Measurements from ENCODE around the gene EYA4.
A peak's percentile ranks its signal among the peaks of the same experiment; 100 is the strongest.

EYA4 gene

DNA sequence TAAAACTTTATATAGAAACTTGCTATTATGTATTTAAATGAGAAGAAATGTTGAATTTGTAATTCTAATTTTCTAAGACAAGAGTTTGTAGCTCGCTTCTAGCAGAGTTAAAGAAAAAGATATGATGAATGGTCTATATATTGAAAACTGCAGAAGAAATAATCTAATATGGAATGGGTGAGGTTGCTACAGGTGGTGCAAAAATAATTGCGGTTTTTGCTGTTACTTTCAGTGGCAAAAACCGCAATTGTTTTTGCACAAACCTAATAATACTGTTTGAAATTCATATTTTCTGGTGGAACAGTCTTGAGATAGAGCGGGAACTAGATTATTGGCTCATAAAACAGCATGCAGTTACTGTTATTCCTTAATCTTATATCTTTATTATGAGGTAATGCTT is 23.9 kb downstream of the EYA4 start:
- no peak for TF ChIP-seq EZH2 (IDR thresholded peaks at IDR 0.05)
- no peak for TF ChIP-seq POLR2AphosphoS5 (IDR thresholded peaks at IDR 0.05; ENCODE audit: borderline replicate concordance, low read depth, low read length)
- no peak for TF ChIP-seq FOXP2 (optimal IDR thresholded peaks at IDR 0.05; ENCODE audit: control extremely low read depth, extremely low read length, insufficient read depth)
- DNase-seq (ENCODE audit: low read depth, low spot score): no peak
- Histone ChIP-seq H3K36me3 (ENCODE audit: insufficient read depth, low read length) (no peaks in the 10 kb centered on the region), H3K9me3 (ENCODE audit: low read depth, low read length) (no peaks in the 10 kb centered on the region), H3K27ac (no peak overlapping the region), H3K4me3 (no peak overlapping the region), H3K9ac (ENCODE audit: insufficient read length) (no peak overlapping the region)

DNA sequence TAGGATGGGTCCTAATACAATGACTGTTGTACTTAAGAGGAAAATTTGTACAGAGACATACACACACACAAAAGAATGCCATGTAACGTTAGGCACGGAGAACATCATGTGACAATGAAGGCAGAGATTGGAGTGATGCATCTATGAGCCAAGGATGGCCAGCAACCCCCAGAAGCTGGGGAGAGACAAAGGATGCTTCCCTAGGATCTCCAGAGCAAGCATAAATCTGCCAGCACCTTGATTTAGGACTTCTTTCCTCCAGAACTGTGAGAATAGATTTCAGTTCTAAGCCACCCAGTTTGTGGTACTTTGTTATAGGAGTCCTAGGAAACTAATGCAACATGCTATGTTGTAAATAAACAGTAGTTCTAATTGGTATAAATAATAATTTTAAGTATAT is 25.0 kb downstream of the EYA4 start:
- H3K4me3 ChIP-seq: no peak overlapping the region
- TF ChIP-seq EZH2 (IDR thresholded peaks at IDR 0.05): no peak
- TF ChIP-seq POLR2AphosphoS5 (IDR thresholded peaks at IDR 0.05; ENCODE audit: borderline replicate concordance, low read depth, low read length): no peak
- no peak for TF ChIP-seq FOXP2 (optimal IDR thresholded peaks at IDR 0.05; ENCODE audit: control extremely low read depth, extremely low read length, insufficient read depth)
- no peaks in the 10 kb centered on the region for H3K36me3 ChIP-seq (ENCODE audit: insufficient read depth, low read length)
- H3K27ac ChIP-seq: no peak overlapping the region
- H3K9ac ChIP-seq (ENCODE audit: insufficient read length): no peak overlapping the region
- DNase-seq (ENCODE audit: low read depth, low spot score): no peak
- no peaks in the 10 kb centered on the region for H3K9me3 ChIP-seq (ENCODE audit: low read depth, low read length)

DNA sequence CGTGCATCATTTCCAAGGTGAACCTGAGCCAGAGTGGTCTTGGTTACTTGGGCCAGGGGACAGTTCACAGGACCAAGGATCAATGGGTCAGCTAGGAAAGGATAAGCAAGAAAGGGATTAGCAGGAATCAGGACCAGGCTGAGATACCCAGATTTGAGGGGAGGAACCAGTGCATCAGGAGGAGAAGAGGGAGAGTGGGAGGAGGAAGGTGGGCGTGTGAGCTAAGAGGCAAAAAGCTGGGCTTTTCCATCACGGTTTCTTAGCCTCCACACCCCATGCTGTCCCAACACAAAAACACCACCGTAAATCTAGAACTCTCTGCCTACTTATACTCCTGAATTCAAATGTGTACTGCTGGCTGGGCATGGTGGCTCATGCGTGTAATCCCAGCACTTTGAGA is 27.5 kb downstream of the EYA4 start:
- H3K9ac ChIP-seq (ENCODE audit: insufficient read length): no peak overlapping the region
- H3K4me3 ChIP-seq: no peak overlapping the region
- no peak for TF ChIP-seq POLR2AphosphoS5 (IDR thresholded peaks at IDR 0.05; ENCODE audit: borderline replicate concordance, low read depth, low read length)
- no peak for TF ChIP-seq EZH2 (IDR thresholded peaks at IDR 0.05)
- TF ChIP-seq FOXP2 (optimal IDR thresholded peaks at IDR 0.05; ENCODE audit: control extremely low read depth, extremely low read length, insufficient read depth): no peak
- no peaks in the 10 kb centered on the region for H3K36me3 ChIP-seq (ENCODE audit: insufficient read depth, low read length)
- no peak overlapping the region for H3K27ac ChIP-seq
- no peak for DNase-seq (ENCODE audit: low read depth, low spot score)
- H3K9me3 ChIP-seq (ENCODE audit: low read depth, low read length): no peaks in the 10 kb centered on the region

DNA sequence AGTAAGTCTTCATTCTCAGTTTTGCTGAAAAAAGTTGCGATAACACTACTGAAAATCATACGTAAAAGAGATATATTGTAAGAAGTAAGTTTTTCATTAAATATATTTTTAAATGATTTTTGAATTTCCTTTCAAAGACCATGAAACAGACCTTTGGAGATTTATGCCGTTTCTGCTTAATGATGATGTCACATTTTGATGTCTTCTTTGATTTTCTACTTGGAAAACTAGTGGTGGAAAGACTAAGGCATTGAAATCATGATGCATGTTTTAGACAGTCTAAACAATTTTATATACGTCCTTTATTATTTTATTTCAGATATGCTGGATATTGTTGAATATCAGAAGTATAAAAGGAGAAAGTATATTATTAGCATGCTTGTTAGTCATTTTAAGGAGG is 33.7 kb downstream of the EYA4 start:
- no peak for TF ChIP-seq FOXP2 (optimal IDR thresholded peaks at IDR 0.05; ENCODE audit: control extremely low read depth, extremely low read length, insufficient read depth)
- TF ChIP-seq EZH2 (IDR thresholded peaks at IDR 0.05): no peak
- TF ChIP-seq POLR2AphosphoS5 (IDR thresholded peaks at IDR 0.05; ENCODE audit: borderline replicate concordance, low read depth, low read length): no peak
- no peak overlapping the region for H3K4me3 ChIP-seq
- H3K36me3 ChIP-seq (ENCODE audit: insufficient read depth, low read length): no peaks in the 10 kb centered on the region
- no peak overlapping the region for H3K9ac ChIP-seq (ENCODE audit: insufficient read length)
- H3K9me3 ChIP-seq (ENCODE audit: low read depth, low read length): no peaks in the 10 kb centered on the region
- no peak for DNase-seq (ENCODE audit: low read depth, low spot score)
- H3K27ac ChIP-seq: no peak overlapping the region

DNA sequence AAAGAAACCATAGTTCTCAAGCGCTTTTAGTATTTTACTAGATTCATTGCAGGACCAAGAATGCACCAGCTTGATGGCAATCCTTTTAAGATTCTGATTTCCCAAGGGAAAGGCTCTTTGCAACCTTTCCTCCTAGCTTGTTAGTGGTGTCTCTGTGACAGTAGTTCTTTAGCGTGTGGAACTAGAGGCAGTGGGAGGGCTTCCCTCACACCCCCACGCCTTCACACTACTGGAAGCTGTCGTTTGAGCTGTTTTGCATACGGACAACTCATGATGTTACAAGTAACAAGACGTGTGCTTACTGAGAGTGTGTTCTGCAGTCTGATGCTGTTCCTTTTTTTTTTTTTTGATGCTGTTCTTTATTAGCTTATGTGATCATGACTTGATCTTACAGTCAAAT is 34.1 kb downstream of the EYA4 start:
- Histone ChIP-seq H3K9ac (ENCODE audit: insufficient read length) (no peak overlapping the region), H3K36me3 (ENCODE audit: insufficient read depth, low read length) (no peaks in the 10 kb centered on the region), H3K9me3 (ENCODE audit: low read depth, low read length) (no peaks in the 10 kb centered on the region), H3K4me3 (no peak overlapping the region), H3K27ac (no peak overlapping the region)
- no peak for TF ChIP-seq EZH2 (IDR thresholded peaks at IDR 0.05)
- no peak for TF ChIP-seq FOXP2 (optimal IDR thresholded peaks at IDR 0.05; ENCODE audit: control extremely low read depth, extremely low read length, insufficient read depth)
- TF ChIP-seq POLR2AphosphoS5 (IDR thresholded peaks at IDR 0.05; ENCODE audit: borderline replicate concordance, low read depth, low read length): no peak
- DNase-seq (ENCODE audit: low read depth, low spot score): no peak

DNA sequence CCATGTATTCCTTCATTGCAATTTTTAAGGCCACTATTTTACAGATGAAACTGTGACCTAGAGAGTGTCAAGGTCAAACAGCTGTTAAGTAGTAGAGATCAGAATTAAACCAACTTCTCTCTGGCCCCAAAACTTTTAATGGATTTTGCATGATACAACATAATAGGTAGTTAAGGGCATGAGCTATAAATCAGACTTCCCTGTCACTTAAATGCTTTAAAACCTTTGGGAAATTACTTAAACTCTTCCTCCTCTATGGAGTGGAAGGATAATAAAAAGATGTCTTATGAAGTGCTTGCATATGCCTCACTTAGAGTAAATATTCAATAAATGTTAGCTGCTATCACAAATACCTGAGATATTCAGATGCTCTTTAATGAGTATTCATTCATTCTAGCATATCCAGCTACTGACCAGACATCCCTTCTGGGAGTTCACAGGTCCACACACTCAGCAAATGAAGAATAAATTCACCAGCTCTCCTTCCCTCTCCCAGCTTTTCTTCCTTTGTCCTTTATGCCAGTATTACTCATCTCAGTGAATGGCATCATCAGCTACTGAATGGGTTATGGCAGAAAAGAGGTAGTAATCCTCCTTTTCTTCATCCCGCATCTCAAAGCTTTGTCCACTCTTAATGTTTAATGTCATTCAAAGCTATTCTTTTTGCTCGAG is 36.2 kb downstream of the EYA4 start:
- TF ChIP-seq EZH2 (IDR thresholded peaks at IDR 0.05): no peak
- TF ChIP-seq FOXP2 (optimal IDR thresholded peaks at IDR 0.05; ENCODE audit: control extremely low read depth, extremely low read length, insufficient read depth): no peak
- no peak for TF ChIP-seq POLR2AphosphoS5 (IDR thresholded peaks at IDR 0.05; ENCODE audit: borderline replicate concordance, low read depth, low read length)

DNA sequence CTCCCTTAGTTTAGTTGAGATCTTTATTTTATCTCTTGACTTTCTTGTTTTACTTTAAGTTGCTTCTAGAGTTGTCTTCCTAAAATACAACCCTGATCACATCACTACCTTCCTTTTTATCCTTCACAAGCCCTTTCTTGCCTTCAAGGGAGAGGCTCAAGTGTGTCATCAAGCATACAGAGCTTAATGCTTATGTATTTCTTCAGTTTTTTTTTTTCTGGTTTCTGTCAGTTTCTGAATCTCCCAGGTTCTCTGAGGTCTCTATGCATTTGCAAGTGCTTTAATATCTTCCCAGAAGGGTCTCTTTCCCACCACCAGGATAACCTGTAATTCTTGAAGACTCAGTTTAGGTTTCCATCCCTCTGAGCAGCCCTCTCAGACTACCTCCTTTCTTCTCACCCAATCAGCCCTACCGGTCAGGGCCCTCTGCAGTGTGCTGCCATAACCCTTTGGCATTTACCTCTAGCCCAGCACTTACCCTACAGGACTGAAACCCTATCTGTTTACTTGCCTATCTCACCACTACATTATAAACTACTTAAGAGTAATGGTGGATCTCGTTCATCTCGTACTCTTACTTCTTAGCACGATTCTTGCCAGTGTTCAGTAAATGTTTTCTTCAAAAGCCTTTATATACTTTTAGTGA is 36.9 kb downstream of the EYA4 start:
- Histone ChIP-seq H3K36me3 (ENCODE audit: insufficient read depth, low read length) (no peaks in the 10 kb centered on the region), H3K9me3 (ENCODE audit: low read depth, low read length) (no peaks in the 10 kb centered on the region), H3K27ac (no peak overlapping the region), H3K9ac (ENCODE audit: insufficient read length) (no peak overlapping the region), H3K4me3 (no peak overlapping the region)
- DNase-seq (ENCODE audit: low read depth, low spot score): no peak
- no peak for TF ChIP-seq EZH2 (IDR thresholded peaks at IDR 0.05)
- no peak for TF ChIP-seq POLR2AphosphoS5 (IDR thresholded peaks at IDR 0.05; ENCODE audit: borderline replicate concordance, low read depth, low read length)
- no peak for TF ChIP-seq FOXP2 (optimal IDR thresholded peaks at IDR 0.05; ENCODE audit: control extremely low read depth, extremely low read length, insufficient read depth)

More for the DNA sequence above, 36.2 kb downstream of the EYA4 start:
- H3K4me3 ChIP-seq: no peak overlapping the region
- no peaks in the 10 kb centered on the region for H3K9me3 ChIP-seq (ENCODE audit: low read depth, low read length)
- no peak overlapping the region for H3K27ac ChIP-seq
- no peaks in the 10 kb centered on the region for H3K36me3 ChIP-seq (ENCODE audit: insufficient read depth, low read length)
- DNase-seq (ENCODE audit: low read depth, low spot score): no peak
- no peak overlapping the region for H3K9ac ChIP-seq (ENCODE audit: insufficient read length)

DNA sequence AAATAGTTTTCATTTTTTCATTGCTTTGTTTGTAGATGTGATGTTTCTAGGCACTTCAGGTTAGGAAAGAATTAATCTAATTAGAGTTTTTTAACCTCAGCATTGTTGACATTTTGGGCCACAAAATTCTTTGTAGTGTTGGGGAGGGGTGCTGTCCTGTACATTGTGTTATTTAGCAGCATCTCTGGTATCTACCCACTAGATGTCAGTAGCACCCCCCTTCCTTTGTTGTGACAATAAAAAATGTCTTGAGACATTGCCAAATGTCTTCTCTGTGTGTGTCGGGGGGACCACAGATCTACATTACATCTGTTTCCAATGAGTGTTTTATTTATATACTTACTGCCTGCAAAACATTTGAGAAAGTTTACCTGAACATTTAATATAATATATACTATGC is 45.6 kb downstream of the EYA4 start:
- Histone ChIP-seq H3K9ac (ENCODE audit: insufficient read length) (no peak overlapping the region), H3K4me3 (no peak overlapping the region), H3K27ac (no peak overlapping the region), H3K36me3 (ENCODE audit: insufficient read depth, low read length) (no peaks in the 10 kb centered on the region), H3K9me3 (ENCODE audit: low read depth, low read length) (no peaks in the 10 kb centered on the region)
- no peak for TF ChIP-seq FOXP2 (optimal IDR thresholded peaks at IDR 0.05; ENCODE audit: control extremely low read depth, extremely low read length, insufficient read depth)
- TF ChIP-seq EZH2 (IDR thresholded peaks at IDR 0.05): no peak
- peak; percentile 45 for DNase-seq (ENCODE audit: low read depth, low spot score)

All from SK-N-MC (cell line).